KG1 (cell line): ENCODE results near the gene DAB1.

Experiments used
- DNase-seq: peaks from one replicate; lab custom pipeline; 2025; lab: John Stamatoyannopoulos, UW

Gene DAB1

GRCh38 chr1:56973923-56974742, 449.7 kb downstream of the DAB1 start:
- no peak for DNase-seq

GRCh38 chr1:56972976-56973375, 450.9 kb downstream of the DAB1 start:
- no peak for DNase-seq

DNA sequence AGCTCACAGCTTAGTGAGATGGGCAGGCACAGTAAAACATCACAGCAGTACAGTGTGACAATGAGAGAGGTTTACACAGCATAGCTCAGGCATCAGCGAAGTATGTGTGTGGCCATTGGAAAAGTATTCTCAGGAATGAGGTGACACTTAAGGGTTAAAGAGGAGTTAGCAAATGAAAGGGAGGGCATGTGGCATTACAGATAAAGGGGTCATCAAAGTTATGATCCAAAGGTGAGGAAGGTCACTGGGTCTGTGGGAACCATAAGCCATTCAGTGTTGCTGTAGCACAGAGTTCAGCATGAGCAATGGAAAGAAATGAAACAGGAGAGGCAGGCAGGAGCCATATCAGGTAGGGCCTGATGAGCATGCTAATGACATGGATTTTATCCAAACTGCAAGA, 453.6 kb downstream of the DAB1 start:
- DNase-seq, result no peak

- no peak for DNase-seq
Observed at GRCh38 chr1:56968878-56969495, 454.9 kb downstream of the DAB1 start.

DNA sequence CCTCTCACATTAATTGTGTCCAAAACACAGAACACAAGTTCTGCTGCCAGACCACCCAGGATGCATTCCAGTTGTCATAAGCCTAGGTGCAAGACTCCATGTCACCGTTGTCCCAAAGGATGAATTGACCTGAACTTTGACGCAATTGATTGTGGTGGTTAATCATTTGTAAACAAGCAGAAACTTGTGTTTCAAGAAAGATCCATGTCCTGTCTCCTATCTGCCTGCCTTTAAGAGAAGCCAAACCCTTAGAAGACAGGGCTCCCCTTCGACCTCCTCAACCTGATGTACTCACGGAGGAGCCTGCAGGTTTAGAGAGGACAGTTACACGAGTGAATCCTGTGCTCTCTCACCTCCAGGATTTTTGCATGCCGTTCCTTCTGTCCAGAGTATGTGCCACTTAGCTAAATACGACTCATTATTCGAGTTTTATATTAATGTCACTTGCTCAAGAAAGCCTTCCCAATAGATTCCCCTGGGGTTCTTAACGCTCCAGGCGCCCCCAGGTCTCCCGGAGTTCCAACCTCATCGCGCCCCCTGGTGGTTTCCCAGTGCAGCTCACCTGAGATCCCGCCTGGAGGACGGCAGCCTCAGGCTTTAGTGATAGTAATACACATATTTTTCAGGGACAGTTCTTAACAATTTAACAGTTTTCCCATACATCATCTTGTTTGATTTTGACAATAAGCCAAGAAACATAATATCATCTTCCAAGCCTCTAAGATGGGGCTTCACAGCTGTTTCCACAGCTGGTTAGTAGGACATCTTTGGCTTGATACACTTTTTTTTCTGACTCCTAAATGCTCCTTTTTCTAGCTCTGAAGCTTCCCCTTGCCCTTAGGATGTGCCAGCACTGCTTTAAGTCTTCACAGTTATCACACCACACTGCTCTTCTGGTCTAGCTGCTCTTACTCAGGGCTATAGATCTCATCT, 455.7 kb downstream of the DAB1 start:
- DNase-seq, result no peak

DNA sequence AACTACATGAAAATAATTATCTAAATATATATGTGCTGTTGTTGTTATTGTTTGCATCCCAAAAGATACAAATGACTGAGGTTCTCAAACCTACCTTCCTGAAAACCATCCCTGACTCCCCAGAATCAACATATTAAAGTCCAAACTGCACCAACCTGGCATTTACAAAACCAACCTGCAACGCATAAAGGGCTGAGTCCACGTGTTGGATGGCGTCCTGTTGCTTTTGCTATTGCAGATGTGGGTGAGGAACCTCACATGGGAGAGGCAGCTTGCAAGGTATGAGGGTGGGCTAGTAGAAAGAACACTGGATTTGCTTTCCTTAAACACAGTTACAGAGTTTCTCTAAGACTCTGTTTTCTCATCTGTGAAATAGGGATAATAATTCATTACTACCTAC, 456.5 kb downstream of the DAB1 start:
- no peak for DNase-seq

DNA sequence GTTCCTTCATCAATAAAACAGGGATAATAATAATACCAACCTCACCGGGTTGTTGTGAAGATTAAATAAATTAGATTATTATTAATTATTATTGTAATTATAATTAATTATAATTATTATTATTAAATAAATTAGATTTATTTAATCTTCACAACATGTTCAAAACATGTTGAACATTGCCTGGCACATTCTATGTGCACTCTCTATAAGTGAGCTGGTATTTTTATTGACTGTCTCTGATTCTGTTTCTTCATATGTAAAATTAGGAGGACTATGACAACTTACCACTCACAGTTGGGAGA, 457.2 kb downstream of the DAB1 start:
- DNase-seq, result no peak

DNA sequence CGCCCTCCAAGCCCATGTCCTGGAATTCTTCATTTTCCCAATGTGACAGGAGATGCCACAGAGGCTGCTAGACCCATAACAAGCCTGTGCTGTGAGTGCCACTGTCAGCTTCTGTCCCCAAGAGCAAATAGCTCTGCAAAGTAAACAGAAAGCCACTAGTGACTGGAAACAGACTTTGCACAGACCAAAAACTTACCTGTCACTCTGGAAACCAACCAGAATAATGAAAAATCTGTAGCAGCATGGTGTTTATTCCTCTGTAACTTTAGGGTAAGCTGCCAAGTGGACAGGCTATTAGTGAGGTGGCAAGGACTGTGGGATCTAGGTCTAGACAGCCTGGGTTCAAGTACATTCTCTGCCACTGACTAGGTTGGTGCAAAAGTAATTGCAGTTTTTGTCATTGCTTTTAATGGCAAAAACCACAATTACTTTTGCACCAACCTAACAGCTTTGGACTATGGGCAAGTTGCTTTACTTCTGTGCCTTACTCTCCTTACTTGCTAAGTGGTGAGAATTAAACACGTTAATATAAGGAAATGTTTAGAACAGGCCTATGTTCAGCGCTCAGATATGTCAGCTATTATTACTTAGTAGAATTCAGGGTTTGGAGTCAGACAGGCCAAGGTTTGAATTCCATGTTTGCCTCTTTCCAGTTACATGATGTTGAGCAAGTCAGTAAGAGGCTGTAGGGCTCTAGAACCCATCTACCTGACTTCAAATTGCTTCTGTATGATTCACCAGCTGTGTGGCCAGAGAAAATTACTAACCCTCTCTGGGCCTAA, 457.8 kb downstream of the DAB1 start, which contains the start of gene C8B:
Gene C8B (minus strand): TSS at position 100 of the 782 bp plus-strand sequence. CDS start 67 bp downstream, at position 33.
- DNase-seq, result no peak

DNA sequence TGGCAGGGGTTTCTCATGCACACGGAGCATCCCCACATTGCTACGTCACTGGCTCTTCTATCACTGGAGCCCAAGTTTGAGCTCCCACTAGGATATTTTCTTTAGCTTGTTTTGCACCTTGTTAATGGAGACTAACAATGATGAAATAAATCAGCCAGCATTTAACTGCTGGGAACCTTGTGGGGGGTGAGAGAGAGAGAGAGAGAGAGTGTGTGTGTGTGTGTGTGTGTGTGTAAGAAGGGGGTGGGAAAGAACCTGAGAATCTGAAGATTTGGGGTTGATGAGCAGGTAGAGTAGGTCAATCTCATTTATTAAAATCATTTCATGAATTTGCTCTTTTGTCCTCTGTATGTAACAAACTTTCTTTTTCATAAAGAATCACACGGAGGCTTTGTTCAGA, 458.7 kb downstream of the DAB1 start:
- no peak for DNase-seq

- DNase-seq, result no peak
Observed at GRCh38 chr1:56964349-56965017, 459.4 kb downstream of the DAB1 start.

- no peak for DNase-seq
Observed at GRCh38 chr1:56963667-56964066, 460.2 kb downstream of the DAB1 start.

DNA sequence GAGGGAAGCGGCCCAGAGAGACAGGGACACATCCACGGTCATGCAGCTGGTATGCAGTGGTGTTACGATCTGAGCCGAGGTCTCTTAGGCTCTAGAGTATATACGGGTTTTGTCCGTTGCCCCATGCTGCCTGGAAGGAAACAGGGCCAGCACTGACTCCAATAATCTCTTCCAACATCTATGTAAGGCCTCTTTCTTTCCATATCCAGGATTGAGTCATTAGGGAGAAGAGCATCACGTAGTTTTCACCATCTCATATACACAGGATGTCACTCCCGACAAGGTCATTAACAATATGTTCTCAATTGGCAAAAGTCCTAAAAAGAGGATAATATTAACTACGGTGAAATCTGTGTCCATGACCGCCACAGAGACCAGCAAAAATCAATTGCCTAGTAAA, 462.4 kb downstream of the DAB1 start:
- DNase-seq, result no peak

GRCh38 chr1:56958526-56958925, 465.3 kb downstream of the DAB1 start:
- no peak for DNase-seq

DNA sequence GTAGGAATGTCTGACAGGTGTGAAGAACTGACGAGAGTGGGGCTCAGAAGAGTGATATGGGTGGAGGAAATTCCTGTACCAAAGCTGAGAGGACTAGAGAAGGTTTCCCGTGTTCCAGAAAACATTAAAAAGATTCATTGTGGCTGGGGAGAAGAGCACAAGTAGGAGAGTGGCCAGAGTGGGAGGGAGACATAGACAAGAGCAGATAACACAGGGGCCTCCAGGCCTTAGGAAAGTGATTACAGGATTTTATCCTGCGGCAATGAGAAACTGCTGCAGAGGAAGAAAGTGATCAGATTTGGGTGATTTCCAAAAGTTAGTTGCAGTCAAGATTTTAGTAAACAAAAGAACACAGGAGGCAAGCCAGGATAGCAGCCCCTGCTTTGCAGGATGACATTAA, 465.9 kb downstream of the DAB1 start:
- no peak for DNase-seq

DNA sequence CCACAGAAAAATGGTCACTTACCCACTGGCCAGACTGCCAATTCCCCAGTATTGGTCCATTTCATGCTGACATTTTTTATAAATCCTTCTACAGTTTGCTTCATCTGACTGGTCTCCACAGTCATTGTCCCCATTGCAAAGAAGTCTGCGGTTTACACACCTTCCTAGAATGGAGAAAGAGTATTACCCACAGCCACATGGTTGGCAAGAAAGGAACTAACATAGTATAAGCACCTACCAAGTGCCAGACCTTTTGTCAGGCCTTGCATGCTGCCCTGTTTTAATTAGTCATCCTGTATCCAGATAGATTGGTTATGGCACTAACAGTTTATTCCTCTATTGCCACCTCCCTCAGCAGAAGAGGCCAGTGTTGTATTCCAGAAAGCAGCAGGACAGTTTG, 469.2 kb downstream of the DAB1 start:
- DNase-seq, result no peak

- no peak for DNase-seq
Observed at GRCh38 chr1:56953386-56953785, 470.5 kb downstream of the DAB1 start.

- DNase-seq, result no peak
Observed at GRCh38 chr1:56952501-56952900, 471.4 kb downstream of the DAB1 start.

GRCh38 chr1:56948403-56949023, 475.3 kb downstream of the DAB1 start:
- DNase-seq, result no peak
